Activated naive CD8-positive, alpha-beta T cell treated with anti-CD3 and anti-CD28 coated beads, Interleukin-2, amount 50 U/mL, for 24 hours (primary cell): Measurements from ENCODE around the gene FBXO3.

ENCODE experiments used
- ATAC-seq: fragments of 150-1000 bp; cut with Tn5 transposase; one replicate; pipeline ENCODE4 v1.10.0; 2021
- DNase-seq: peaks from one replicate; pipeline ENCODE4 v3.0.0; 2021
- H3K27ac Mint-ChIP-seq: one replicate; pipeline ENCODE4 v1.8.0; 2021; ENCODE audit warnings: mild to moderate bottlenecking, mixed read lengths
- H3K27me3 Mint-ChIP-seq: one replicate; pipeline ENCODE4 v1.8.0; 2021; ENCODE audit warnings: mixed read lengths
- H3K36me3 Mint-ChIP-seq: one replicate; pipeline ENCODE4 v1.8.0; 2021; ENCODE audit warnings: low read depth, mixed read lengths
- H3K4me1 Mint-ChIP-seq: one replicate; pipeline ENCODE4 v1.8.0; 2021; ENCODE audit warnings: mixed read lengths
- H3K4me3 Mint-ChIP-seq: one replicate; pipeline ENCODE4 v1.8.0; 2021; ENCODE audit warnings: mild to moderate bottlenecking, moderate library complexity, mixed read lengths
- H3K9me3 Mint-ChIP-seq: one replicate; pipeline ENCODE4 v1.8.0; 2021; ENCODE audit warnings: mixed read lengths

The FBXO3 gene

GRCh38 chr11:33777906-33778305, 3.6 kb upstream of the FBXO3 start:
- peaks cover 18% of the 10 kb centered on the region for H3K4me1 Mint-ChIP-seq
- H3K36me3 Mint-ChIP-seq = no peaks in the 10 kb centered on the region
- no peak overlapping the region for H3K4me3 Mint-ChIP-seq
- no peak overlapping the region for H3K27ac Mint-ChIP-seq
- H3K27me3 Mint-ChIP-seq = peaks cover 27% of the 10 kb centered on the region
- H3K9me3 Mint-ChIP-seq = no peaks in the 10 kb centered on the region
- DNase-seq = no peak
- no peak for ATAC-seq

GRCh38 chr11:33775832-33776470, 1.6 kb upstream of the FBXO3 start:
- Mint-ChIP-seq H3K36me3 (no peaks in the 10 kb centered on the region), H3K27me3 (peaks cover 20% of the 10 kb centered on the region), H3K4me1 (peaks cover 35% of the 10 kb centered on the region), H3K27ac (no peak overlapping the region), H3K4me3 (peak overlapping the region; percentile 18), H3K9me3 (no peaks in the 10 kb centered on the region)
- ATAC-seq = no peak
- no peak for DNase-seq

- DNase-seq (no peak), ATAC-seq (no peak)
- Mint-ChIP-seq H3K27me3 (peaks cover 20% of the 10 kb centered on the region), H3K4me1 (peaks cover 35% of the 10 kb centered on the region), H3K36me3 (no peaks in the 10 kb centered on the region), H3K4me3 (peak overlapping the region; percentile 89), H3K9me3 (no peaks in the 10 kb centered on the region), H3K27ac (no peak overlapping the region)
Observed at GRCh38 chr11:33775467-33775807, 1.1 kb upstream of the FBXO3 start.

- Mint-ChIP-seq H3K27ac (peak overlapping the region; percentile 83), H3K4me1 (peaks cover 39% of the 10 kb centered on the region), H3K27me3 (peaks cover 18% of the 10 kb centered on the region), H3K4me3 (peak overlapping the region; percentile 89), H3K36me3 (peaks cover 2% of the 10 kb centered on the region), H3K9me3 (no peaks in the 10 kb centered on the region)
- ATAC-seq = no peak
- no peak for DNase-seq
Observed at GRCh38 chr11:33774736-33775466, 581 bp upstream of the FBXO3 start.

- peak overlapping the region; percentile 89 for H3K4me3 Mint-ChIP-seq
- peaks cover 39% of the 10 kb centered on the region for H3K4me1 Mint-ChIP-seq
- peak overlapping the region; percentile 71 for H3K27ac Mint-ChIP-seq
- DNase-seq (peak; percentile 26), ATAC-seq (peak; percentile 56)
- H3K27me3 Mint-ChIP-seq = peaks cover 14% of the 10 kb centered on the region
- H3K9me3 Mint-ChIP-seq = no peaks in the 10 kb centered on the region
- H3K36me3 Mint-ChIP-seq = peaks cover 7% of the 10 kb centered on the region
Observed at GRCh38 chr11:33773404-33773986, 825 bp downstream of the FBXO3 start.

GRCh38 chr11:33772870-33773269, 1.4 kb downstream of the FBXO3 start:
- no peaks in the 10 kb centered on the region for H3K9me3 Mint-ChIP-seq
- H3K27ac Mint-ChIP-seq = no peak overlapping the region
- peaks cover 39% of the 10 kb centered on the region for H3K4me1 Mint-ChIP-seq
- ATAC-seq (no peak), DNase-seq (no peak)
- peaks cover 9% of the 10 kb centered on the region for H3K36me3 Mint-ChIP-seq
- no peak overlapping the region for H3K4me3 Mint-ChIP-seq
- H3K27me3 Mint-ChIP-seq = peaks cover 12% of the 10 kb centered on the region

GRCh38 chr11:33772300-33772699, 2.0 kb downstream of the FBXO3 start:
- peaks cover 10% of the 10 kb centered on the region for H3K27me3 Mint-ChIP-seq
- peaks cover 12% of the 10 kb centered on the region for H3K36me3 Mint-ChIP-seq
- H3K4me1 Mint-ChIP-seq = peaks cover 39% of the 10 kb centered on the region
- H3K27ac Mint-ChIP-seq = no peak overlapping the region
- no peak for DNase-seq
- H3K4me3 Mint-ChIP-seq = no peak overlapping the region
- no peak for ATAC-seq
- H3K9me3 Mint-ChIP-seq = no peaks in the 10 kb centered on the region

- Mint-ChIP-seq H3K4me1 (peaks cover 33% of the 10 kb centered on the region), H3K27me3 (peaks cover 2% of the 10 kb centered on the region), H3K36me3 (peaks cover 21% of the 10 kb centered on the region), H3K9me3 (no peaks in the 10 kb centered on the region), H3K4me3 (no peak overlapping the region), H3K27ac (no peak overlapping the region)
- ATAC-seq (no peak), DNase-seq (no peak)
Observed at GRCh38 chr11:33770236-33770635, 4.1 kb downstream of the FBXO3 start.

- Mint-ChIP-seq H3K9me3 (no peaks in the 10 kb centered on the region), H3K27ac (no peak overlapping the region), H3K36me3 (peaks cover 26% of the 10 kb centered on the region), H3K27me3 (no peaks in the 10 kb centered on the region), H3K4me1 (peaks cover 27% of the 10 kb centered on the region), H3K4me3 (no peak overlapping the region)
- DNase-seq (no peak), ATAC-seq (no peak)
Observed at GRCh38 chr11:33769542-33769941, 4.8 kb downstream of the FBXO3 start.

GRCh38 chr11:33767624-33768023, 6.7 kb downstream of the FBXO3 start:
- Mint-ChIP-seq H3K9me3 (no peaks in the 10 kb centered on the region), H3K36me3 (peaks cover 39% of the 10 kb centered on the region), H3K27ac (no peak overlapping the region), H3K4me3 (no peak overlapping the region), H3K27me3 (no peaks in the 10 kb centered on the region), H3K4me1 (peaks cover 18% of the 10 kb centered on the region)
- no peak for DNase-seq
- no peak for ATAC-seq

GRCh38 chr11:33766085-33766484, 8.2 kb downstream of the FBXO3 start:
- H3K9me3 Mint-ChIP-seq = no peaks in the 10 kb centered on the region
- DNase-seq = no peak
- no peak overlapping the region for H3K27ac Mint-ChIP-seq

GRCh38 chr11:33761471-33761870, 12.8 kb downstream of the FBXO3 start:
- ATAC-seq (no peak), DNase-seq (no peak)
- Mint-ChIP-seq H3K36me3 (peaks cover 40% of the 10 kb centered on the region), H3K9me3 (no peaks in the 10 kb centered on the region), H3K27me3 (no peaks in the 10 kb centered on the region), H3K4me3 (no peak overlapping the region), H3K4me1 (peaks cover 11% of the 10 kb centered on the region), H3K27ac (no peak overlapping the region)

More at GRCh38 chr11:33766085-33766484, 8.2 kb downstream of the FBXO3 start:
- no peak for ATAC-seq
- Mint-ChIP-seq H3K4me1 (peaks cover 10% of the 10 kb centered on the region), H3K36me3 (peaks cover 39% of the 10 kb centered on the region), H3K4me3 (no peak overlapping the region), H3K27me3 (no peaks in the 10 kb centered on the region)

- Mint-ChIP-seq H3K9me3 (no peaks in the 10 kb centered on the region), H3K27me3 (no peaks in the 10 kb centered on the region), H3K4me3 (no peak overlapping the region), H3K27ac (no peak overlapping the region), H3K4me1 (peaks cover 8% of the 10 kb centered on the region), H3K36me3 (peaks cover 15% of the 10 kb centered on the region)
- ATAC-seq (peak; percentile 89), DNase-seq (no peak)
Observed at GRCh38 chr11:33753304-33753967, 20.9 kb downstream of the FBXO3 start.

- no peak for ATAC-seq
- H3K27ac Mint-ChIP-seq = no peak overlapping the region
- H3K36me3 Mint-ChIP-seq = peaks cover 12% of the 10 kb centered on the region
Observed at GRCh38 chr11:33751878-33752277, 22.4 kb downstream of the FBXO3 start.

GRCh38 chr11:33747979-33748378, 26.3 kb downstream of the FBXO3 start:
- ATAC-seq (no peak), DNase-seq (no peak)
- Mint-ChIP-seq H3K4me1 (peaks cover under 1% of the 10 kb centered on the region), H3K9me3 (no peaks in the 10 kb centered on the region), H3K36me3 (peaks cover 5% of the 10 kb centered on the region), H3K4me3 (no peak overlapping the region), H3K27me3 (no peaks in the 10 kb centered on the region), H3K27ac (no peak overlapping the region)

More at GRCh38 chr11:33751878-33752277, 22.4 kb downstream of the FBXO3 start:
- H3K4me1 Mint-ChIP-seq = peaks cover 8% of the 10 kb centered on the region
- no peaks in the 10 kb centered on the region for H3K27me3 Mint-ChIP-seq
- no peaks in the 10 kb centered on the region for H3K9me3 Mint-ChIP-seq
- H3K4me3 Mint-ChIP-seq = no peak overlapping the region
- DNase-seq = no peak
